Measurements from ENCODE around the gene IL17RE.

DNA sequence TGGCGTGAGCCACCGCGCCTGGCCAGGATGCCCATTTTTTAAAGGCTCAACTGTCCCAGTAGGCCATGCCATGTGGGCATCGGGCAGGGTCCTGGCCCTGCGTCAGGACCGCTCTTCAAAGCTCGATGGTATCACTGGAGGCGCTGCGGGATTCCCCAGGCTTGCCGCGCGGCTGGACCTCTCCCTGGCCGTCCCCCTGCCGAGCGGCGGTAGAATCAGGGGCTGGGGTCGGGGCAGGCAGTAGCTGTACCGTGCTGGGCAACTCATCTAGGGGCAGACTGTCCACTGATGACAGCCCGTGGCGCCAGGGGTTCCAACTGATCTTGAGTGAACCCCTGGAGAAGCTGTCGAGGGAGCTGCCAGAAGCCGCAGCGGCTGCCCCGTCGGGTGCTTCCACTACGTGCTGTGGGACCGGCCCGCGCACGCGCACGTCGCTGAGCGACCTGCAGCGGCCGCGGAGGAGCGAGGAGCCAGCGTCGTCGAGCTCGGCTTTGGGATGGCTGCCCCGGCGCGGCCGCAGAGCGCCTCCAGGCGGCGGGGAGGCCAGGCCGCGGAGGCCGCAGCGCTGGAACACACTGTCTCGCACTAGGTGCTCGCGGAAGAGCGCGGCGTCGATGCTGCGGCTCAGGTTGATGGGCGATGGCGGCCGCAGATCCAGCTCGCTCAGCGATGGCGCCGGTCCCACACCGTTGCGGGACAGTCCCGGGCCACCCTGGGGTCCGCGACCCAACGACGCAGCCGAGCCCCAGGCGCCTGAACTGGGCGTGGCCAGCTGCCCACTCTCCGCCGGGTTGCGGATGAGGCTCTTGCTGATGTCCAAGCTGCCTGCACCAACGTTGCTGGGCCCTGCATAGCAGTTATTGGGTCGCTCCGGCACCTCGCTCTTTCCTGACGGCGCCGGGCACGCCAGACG, 43.7 kb downstream of the IL17RE start:
- TF ChIP-seq DLX4 (CRISPR knock-in tag; IDR thresholded peaks at IDR 0.05) (no peak), GATAD2B (IDR thresholded peaks at IDR 0.05; ENCODE audit: borderline replicate concordance) (no peak), MCM7 (IDR thresholded peaks at IDR 0.05) (no peak), CTCF (IDR thresholded peaks at IDR 0.05 in 2 of 3, conservative IDR thresholded peaks at IDR 0.05 in 1 of 3; ENCODE audit: insufficient read depth in 2 of 3, low read depth in 1 of 3, low read length in 3 of 3) (no peak), MYC (IDR thresholded peaks at IDR 0.05; ENCODE audit: low read depth, low read length) (no peak), MYC (CRISPR knock-in tag; IDR thresholded peaks at IDR 0.05; ENCODE audit: borderline replicate concordance, low read depth) (no peak), TCF3 (CRISPR knock-in tag; IDR thresholded peaks at IDR 0.05) (no peak), POLR2A (conservative IDR thresholded peaks at IDR 0.05) (no peak), CREB3 (tag; conservative IDR thresholded peaks at IDR 0.05; ENCODE audit: low read depth) (no peak), CXXC5 (CRISPR knock-in tag; IDR thresholded peaks at IDR 0.05) (no peak), ZC3H4 (CRISPR knock-in tag; IDR thresholded peaks at IDR 0.05; ENCODE audit: borderline replicate concordance) (no peak), ZFP36 (IDR thresholded peaks at IDR 0.05; ENCODE audit: low read depth, low read length, partially characterized antibody) (no peak), MXI1 (IDR thresholded peaks at IDR 0.05; ENCODE audit: low read depth, low read length) (no peak)
- TF ChIP-seq, protein P1, sequence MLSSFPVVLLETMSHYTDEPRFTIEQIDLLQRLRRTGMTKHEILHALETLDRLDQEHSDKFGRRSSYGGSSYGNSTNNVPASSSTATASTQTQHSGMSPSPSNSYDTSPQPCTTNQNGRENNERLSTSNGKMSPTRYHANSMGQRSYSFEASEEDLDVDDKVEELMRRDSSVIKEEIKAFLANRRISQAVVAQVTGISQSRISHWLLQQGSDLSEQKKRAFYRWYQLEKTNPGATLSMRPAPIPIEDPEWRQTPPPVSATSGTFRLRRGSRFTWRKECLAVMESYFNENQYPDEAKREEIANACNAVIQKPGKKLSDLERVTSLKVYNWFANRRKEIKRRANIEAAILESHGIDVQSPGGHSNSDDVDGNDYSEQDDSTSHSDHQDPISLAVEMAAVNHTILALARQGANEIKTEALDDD (IDR thresholded peaks at IDR 0.05): no peak
- TF ChIP-seq, protein P2, sequence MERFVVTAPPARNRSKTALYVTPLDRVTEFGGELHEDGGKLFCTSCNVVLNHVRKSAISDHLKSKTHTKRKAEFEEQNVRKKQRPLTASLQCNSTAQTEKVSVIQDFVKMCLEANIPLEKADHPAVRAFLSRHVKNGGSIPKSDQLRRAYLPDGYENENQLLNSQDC (CRISPR knock-in tag; IDR thresholded peaks at IDR 0.05): no peak

Data from K562 (cell line).